H1 (cell line): Measurements from ENCODE around the gene HTATSF1. TPM values are rescaled to one million over a fixed set of nuclear protein-coding genes. Genes with fewer than 3 reads are reported as not detected.

Source experiments
- CEBPB ChIP-seq: IDR thresholded peaks from 2 replicates; pipeline ENCODE4 v1.6.1; 2012; ENCODE audit warnings: low read depth, low read length
- EP300 ChIP-seq, 2 experiments: IDR thresholded peaks; 1 replicate in 1 of 2; 2 replicates in 1 of 2; pipeline ENCODE4 v1.6.1; 2011 to 2012; ENCODE audit warnings: low read depth in 2 of 2, low read length in 2 of 2, mild to moderate bottlenecking in 2 of 2, borderline replicate concordance in 1 of 2, inconsistent platforms in 1 of 2, moderate library complexity in 1 of 2
- EZH2 ChIP-seq: fragments of 200-600 bp; sonication (generic); IDR thresholded peaks from 2 replicates; pipeline ENCODE4 v1.7.1; 2012; ENCODE audit warnings: low read depth, mild to moderate bottlenecking, moderate library complexity, low read length, inconsistent platforms; ENCODE audit not compliant: severe bottlenecking
- NANOG ChIP-seq: IDR thresholded peaks from 2 replicates; pipeline ENCODE4 v1.6.1; 2011; ENCODE audit warnings: low read length, low read depth, mild to moderate bottlenecking, inconsistent platforms; ENCODE audit not compliant: insufficient read depth, poor library complexity, severe bottlenecking
- polyA plus RNA-seq, 7 experiments: library from polyadenylated mRNA; depleted of rRNA in 3 of 7; stranded (reverse) in 5 of 7; unstranded in 2 of 7; fragments of >200 nt in 5 of 7; fragments of 200-250 nt in 2 of 7; gene quantifications; 1 replicate in 5 of 7; 2 replicates in 1 of 7; 4 replicates in 1 of 7; pipeline versions ENCODE4 v1.2.1 to v1.2.3, GENCODE V29; 2011 to 2013; ENCODE audit warnings: missing spikeins in 2 of 7, mixed read lengths in 2 of 7
- total RNA-seq: library from RNA; stranded (reverse); fragmentation: NEBNext Ultra II Directional; extraction: Animal tissue kit (Norgen Biotek cat#: 25700); gene quantifications from 2 replicates; pipeline ENCODE4 v1.2.1, GENCODE V29; 2021
- TF ChIP-seq, protein P1 (sequence below): fragments of 300-600 bp; sonication (generic); IDR thresholded peaks from 2 replicates; pipeline ENCODE4 v1.7.1; 2012; ENCODE audit warnings: low read length, moderate library complexity, mild to moderate bottlenecking, inconsistent platforms; ENCODE audit not compliant: insufficient replicate concordance

Gene HTATSF1
- total and polyA plus RNA-seq, 2 of the 8 experiments (the other 6 are each of a cell fraction or from before 2014, with no cell fraction given): 1.2 to 49.3 TPM

DNA sequence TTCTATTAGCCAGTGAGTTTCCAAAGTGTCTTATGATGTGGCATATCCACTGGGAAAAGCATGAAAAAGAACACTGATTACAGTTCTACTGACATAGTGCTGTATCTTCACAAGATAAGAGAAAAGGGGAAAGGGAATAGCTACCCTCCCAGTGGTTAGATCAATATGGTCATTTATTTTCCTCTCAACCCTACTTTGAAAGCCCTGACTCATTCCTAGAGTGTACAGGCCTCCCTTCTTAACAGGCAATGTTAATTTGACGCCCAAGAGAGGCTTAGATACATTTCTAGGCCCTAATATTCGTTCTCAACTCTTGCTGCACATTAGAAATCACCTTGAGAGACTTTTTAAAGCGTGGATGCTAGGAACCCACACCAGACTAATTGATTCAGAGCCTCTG is 30.1 kb upstream of the HTATSF1 start (continued):
- no peak for TF ChIP-seq EP300 (IDR thresholded peaks at IDR 0.05; ENCODE audit: borderline replicate concordance in 1 of 2, low read depth in 2 of 2, low read length in 2 of 2)
- TF ChIP-seq CEBPB: no peak
- TF ChIP-seq EZH2: no peak
- TF ChIP-seq, protein P1, sequence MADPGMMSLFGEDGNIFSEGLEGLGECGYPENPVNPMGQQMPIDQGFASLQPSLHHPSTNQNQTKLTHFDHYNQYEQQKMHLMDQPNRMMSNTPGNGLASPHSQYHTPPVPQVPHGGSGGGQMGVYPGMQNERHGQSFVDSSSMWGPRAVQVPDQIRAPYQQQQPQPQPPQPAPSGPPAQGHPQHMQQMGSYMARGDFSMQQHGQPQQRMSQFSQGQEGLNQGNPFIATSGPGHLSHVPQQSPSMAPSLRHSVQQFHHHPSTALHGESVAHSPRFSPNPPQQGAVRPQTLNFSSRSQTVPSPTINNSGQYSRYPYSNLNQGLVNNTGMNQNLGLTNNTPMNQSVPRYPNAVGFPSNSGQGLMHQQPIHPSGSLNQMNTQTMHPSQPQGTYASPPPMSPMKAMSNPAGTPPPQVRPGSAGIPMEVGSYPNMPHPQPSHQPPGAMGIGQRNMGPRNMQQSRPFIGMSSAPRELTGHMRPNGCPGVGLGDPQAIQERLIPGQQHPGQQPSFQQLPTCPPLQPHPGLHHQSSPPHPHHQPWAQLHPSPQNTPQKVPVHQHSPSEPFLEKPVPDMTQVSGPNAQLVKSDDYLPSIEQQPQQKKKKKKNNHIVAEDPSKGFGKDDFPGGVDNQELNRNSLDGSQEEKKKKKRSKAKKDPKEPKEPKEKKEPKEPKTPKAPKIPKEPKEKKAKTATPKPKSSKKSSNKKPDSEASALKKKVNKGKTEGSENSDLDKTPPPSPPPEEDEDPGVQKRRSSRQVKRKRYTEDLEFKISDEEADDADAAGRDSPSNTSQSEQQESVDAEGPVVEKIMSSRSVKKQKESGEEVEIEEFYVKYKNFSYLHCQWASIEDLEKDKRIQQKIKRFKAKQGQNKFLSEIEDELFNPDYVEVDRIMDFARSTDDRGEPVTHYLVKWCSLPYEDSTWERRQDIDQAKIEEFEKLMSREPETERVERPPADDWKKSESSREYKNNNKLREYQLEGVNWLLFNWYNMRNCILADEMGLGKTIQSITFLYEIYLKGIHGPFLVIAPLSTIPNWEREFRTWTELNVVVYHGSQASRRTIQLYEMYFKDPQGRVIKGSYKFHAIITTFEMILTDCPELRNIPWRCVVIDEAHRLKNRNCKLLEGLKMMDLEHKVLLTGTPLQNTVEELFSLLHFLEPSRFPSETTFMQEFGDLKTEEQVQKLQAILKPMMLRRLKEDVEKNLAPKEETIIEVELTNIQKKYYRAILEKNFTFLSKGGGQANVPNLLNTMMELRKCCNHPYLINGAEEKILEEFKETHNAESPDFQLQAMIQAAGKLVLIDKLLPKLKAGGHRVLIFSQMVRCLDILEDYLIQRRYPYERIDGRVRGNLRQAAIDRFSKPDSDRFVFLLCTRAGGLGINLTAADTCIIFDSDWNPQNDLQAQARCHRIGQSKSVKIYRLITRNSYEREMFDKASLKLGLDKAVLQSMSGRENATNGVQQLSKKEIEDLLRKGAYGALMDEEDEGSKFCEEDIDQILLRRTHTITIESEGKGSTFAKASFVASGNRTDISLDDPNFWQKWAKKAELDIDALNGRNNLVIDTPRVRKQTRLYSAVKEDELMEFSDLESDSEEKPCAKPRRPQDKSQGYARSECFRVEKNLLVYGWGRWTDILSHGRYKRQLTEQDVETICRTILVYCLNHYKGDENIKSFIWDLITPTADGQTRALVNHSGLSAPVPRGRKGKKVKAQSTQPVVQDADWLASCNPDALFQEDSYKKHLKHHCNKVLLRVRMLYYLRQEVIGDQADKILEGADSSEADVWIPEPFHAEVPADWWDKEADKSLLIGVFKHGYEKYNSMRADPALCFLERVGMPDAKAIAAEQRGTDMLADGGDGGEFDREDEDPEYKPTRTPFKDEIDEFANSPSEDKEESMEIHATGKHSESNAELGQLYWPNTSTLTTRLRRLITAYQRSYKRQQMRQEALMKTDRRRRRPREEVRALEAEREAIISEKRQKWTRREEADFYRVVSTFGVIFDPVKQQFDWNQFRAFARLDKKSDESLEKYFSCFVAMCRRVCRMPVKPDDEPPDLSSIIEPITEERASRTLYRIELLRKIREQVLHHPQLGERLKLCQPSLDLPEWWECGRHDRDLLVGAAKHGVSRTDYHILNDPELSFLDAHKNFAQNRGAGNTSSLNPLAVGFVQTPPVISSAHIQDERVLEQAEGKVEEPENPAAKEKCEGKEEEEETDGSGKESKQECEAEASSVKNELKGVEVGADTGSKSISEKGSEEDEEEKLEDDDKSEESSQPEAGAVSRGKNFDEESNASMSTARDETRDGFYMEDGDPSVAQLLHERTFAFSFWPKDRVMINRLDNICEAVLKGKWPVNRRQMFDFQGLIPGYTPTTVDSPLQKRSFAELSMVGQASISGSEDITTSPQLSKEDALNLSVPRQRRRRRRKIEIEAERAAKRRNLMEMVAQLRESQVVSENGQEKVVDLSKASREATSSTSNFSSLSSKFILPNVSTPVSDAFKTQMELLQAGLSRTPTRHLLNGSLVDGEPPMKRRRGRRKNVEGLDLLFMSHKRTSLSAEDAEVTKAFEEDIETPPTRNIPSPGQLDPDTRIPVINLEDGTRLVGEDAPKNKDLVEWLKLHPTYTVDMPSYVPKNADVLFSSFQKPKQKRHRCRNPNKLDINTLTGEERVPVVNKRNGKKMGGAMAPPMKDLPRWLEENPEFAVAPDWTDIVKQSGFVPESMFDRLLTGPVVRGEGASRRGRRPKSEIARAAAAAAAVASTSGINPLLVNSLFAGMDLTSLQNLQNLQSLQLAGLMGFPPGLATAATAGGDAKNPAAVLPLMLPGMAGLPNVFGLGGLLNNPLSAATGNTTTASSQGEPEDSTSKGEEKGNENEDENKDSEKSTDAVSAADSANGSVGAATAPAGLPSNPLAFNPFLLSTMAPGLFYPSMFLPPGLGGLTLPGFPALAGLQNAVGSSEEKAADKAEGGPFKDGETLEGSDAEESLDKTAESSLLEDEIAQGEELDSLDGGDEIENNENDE: no peak
- no peak for TF ChIP-seq NANOG
